CD8-positive, alpha-beta memory T cell (primary cell): ENCODE measurements around the gene NMT2. TPM values are rescaled to one million over a fixed set of nuclear protein-coding genes. Genes with fewer than 3 reads are reported as not detected.

Source experiments
- CTCF ChIA-PET: fragments of 350-600 bp; sonication (Branson Sonifier 250); formaldehyde crosslinking; loops from one replicate; lab custom pipeline; 2021; ENCODE audit warnings: antibody characterized with exemption; lab: Charles Lee
- POLR2A ChIA-PET: fragments of 350-600 bp; sonication (Branson Sonifier 250); formaldehyde crosslinking; loops from one replicate; lab custom pipeline; 2021; ENCODE audit warnings: antibody characterized with exemption; lab: Charles Lee
- DNase-seq, 5 donors: peaks; one replicate each; pipeline versions ENCODE4 v3.0.0 to v3.0.0-alpha.2; 2020 to 2022; ENCODE audit warnings: mixed read lengths in 1 of 5
- H3K27ac ChIP-seq: one replicate; pipeline ENCODE4 v1.7.0; 2013; ENCODE audit warnings: low read depth, mild to moderate bottlenecking, low read length, moderate library complexity
- H3K27me3 ChIP-seq: 2 replicates; pipeline ENCODE4 v1.7.0; 2013; ENCODE audit warnings: low read length, mild to moderate bottlenecking; ENCODE audit not compliant: insufficient read depth, poor library complexity, severe bottlenecking
- H3K36me3 ChIP-seq: 2 replicates; pipeline ENCODE4 v1.7.0; 2013; ENCODE audit warnings: mild to moderate bottlenecking, low read length, moderate library complexity; ENCODE audit not compliant: insufficient read depth
- H3K4me1 ChIP-seq: 2 replicates; pipeline ENCODE4 v1.7.0; 2013; ENCODE audit warnings: mild to moderate bottlenecking, low read length, moderate library complexity; ENCODE audit not compliant: insufficient read depth
- H3K4me3 ChIP-seq: 2 replicates; pipeline ENCODE4 v1.7.0; 2013; ENCODE audit warnings: mild to moderate bottlenecking, low read length
- H3K9me3 ChIP-seq: 2 replicates; pipeline ENCODE4 v1.7.0; 2013; ENCODE audit warnings: mild to moderate bottlenecking, low read length
- H3K27ac Mint-ChIP-seq, 8 donors: one replicate each; pipeline ENCODE4 v1.8.0; 2020 to 2021; ENCODE audit warnings: mixed read lengths in 8 of 8, mild to moderate bottlenecking in 6 of 8, inconsistent platforms in 3 of 8, moderate library complexity in 3 of 8
- H3K27me3 Mint-ChIP-seq, 2 donors: one replicate each; pipeline ENCODE4 v1.8.0; 2020 to 2021; ENCODE audit warnings: mixed read lengths in 2 of 2, mild to moderate bottlenecking in 1 of 2, moderate library complexity in 1 of 2
- H3K36me3 Mint-ChIP-seq, 3 donors: one replicate each; pipeline ENCODE4 v1.8.0; 2020 to 2021; ENCODE audit warnings: mixed read lengths in 3 of 3, inconsistent platforms in 1 of 3, mild to moderate bottlenecking in 1 of 3
- H3K4me1 Mint-ChIP-seq, 3 donors: one replicate each; pipeline ENCODE4 v1.8.0; 2020 to 2021; ENCODE audit warnings: mixed read lengths in 3 of 3, inconsistent platforms in 1 of 3, mild to moderate bottlenecking in 1 of 3
- H3K4me3 Mint-ChIP-seq, 7 donors: one replicate each; pipeline ENCODE4 v1.8.0; 2020 to 2021; ENCODE audit warnings: mixed read lengths in 7 of 7, mild to moderate bottlenecking in 6 of 7, moderate library complexity in 4 of 7, inconsistent platforms in 2 of 7
- H3K9me3 Mint-ChIP-seq, 5 donors: one replicate each; pipeline ENCODE4 v1.8.0; 2020 to 2022; ENCODE audit warnings: mixed read lengths in 5 of 5, mild to moderate bottlenecking in 3 of 5, moderate library complexity in 2 of 5, inconsistent platforms in 1 of 5
- polyA plus RNA-seq: library from polyadenylated mRNA; unstranded; fragments of 300-500 nt; fragmentation: Illumina TruSeq; gene quantifications from one replicate; pipeline ENCODE4 v1.2.3, GENCODE V29; 2021
- total RNA-seq, 2 experiments: library from RNA; stranded (reverse); gene quantifications; one replicate each; pipeline ENCODE4 v1.2.3, GENCODE V29; 2021

NMT2 gene
- total and polyA plus RNA-seq, 3 experiments from 2014 or later: 16.1 to 36.6 (median 16.8) TPM

- Histone ChIP-seq H3K4me1 (peaks cover 22% of the 10 kb centered on the region), H3K27me3 (no peaks in the 10 kb centered on the region), H3K9me3 (no peaks in the 10 kb centered on the region), H3K4me3 (no peak overlapping the region), H3K27ac (no peak overlapping the region), H3K36me3 (no peaks in the 10 kb centered on the region)
- H3K9me3 Mint-ChIP-seq: no peaks in the 10 kb centered on the region
- DNase-seq: no peak
- CTCF ChIA-PET: interaction anchor here (1.2 kb wide), 1 partner anchor 44 kb away, joined by 3 read pairs; no protein-coding TSS in a partner anchor
- peaks cover 40 to 65% (median 49%) of the 10 kb centered on the region in 3 donors for H3K4me1 Mint-ChIP-seq
- peaks cover 0 to 20% (median 3%) of the 10 kb centered on the region in 3 donors for H3K36me3 Mint-ChIP-seq
- H3K27me3 Mint-ChIP-seq: no peaks in the 10 kb centered on the region
- H3K4me3 Mint-ChIP-seq: peak overlapping the region in 1 of 7 donors; percentile 19
- H3K27ac Mint-ChIP-seq: peak overlapping the region in 1 of 8 donors; percentile 82
- POLR2A ChIA-PET: no interaction called here
These were observed 17.9 kb downstream of the NMT2 start for GRCh38 chr10:15150563-15150962.

GRCh38 chr10:15149042-15149771 lies 19.3 kb downstream of the NMT2 start:
- Histone ChIP-seq H3K9me3 (no peaks in the 10 kb centered on the region), H3K36me3 (no peaks in the 10 kb centered on the region), H3K27ac (no peak overlapping the region), H3K27me3 (no peaks in the 10 kb centered on the region), H3K4me3 (no peak overlapping the region), H3K4me1 (peaks cover 22% of the 10 kb centered on the region)
- H3K27ac Mint-ChIP-seq: no peak overlapping the region
- peaks cover 0 to 9% (median 3%) of the 10 kb centered on the region in 3 donors for H3K36me3 Mint-ChIP-seq
- peaks cover 0 to under 1% of the 10 kb centered on the region in 2 donors for H3K27me3 Mint-ChIP-seq
- ChIA-PET POLR2A (no interaction called here), CTCF (interaction anchor here (1.3 kb wide), 1 partner anchor 18 kb away, joined by 3 read pairs; no protein-coding TSS in a partner anchor)
- no peak overlapping the region for H3K4me3 Mint-ChIP-seq
- H3K9me3 Mint-ChIP-seq: no peaks in the 10 kb centered on the region
- DNase-seq: no peak
- H3K4me1 Mint-ChIP-seq: peaks cover 43 to 63% (median 54%) of the 10 kb centered on the region in 3 donors

- no peak for DNase-seq
- H3K9me3 ChIP-seq: no peaks in the 10 kb centered on the region
- POLR2A ChIA-PET: interaction anchor here (0.6 kb wide), 3 partner anchors 35 to 110 kb away, joined by 4 to 7 read pairs (median 4); no protein-coding TSS in a partner anchor
- H3K27me3 ChIP-seq: no peaks in the 10 kb centered on the region
- no peak overlapping the region for H3K27ac Mint-ChIP-seq
- H3K27ac ChIP-seq: no peak overlapping the region
- no peak overlapping the region for H3K4me3 Mint-ChIP-seq
- no peak overlapping the region for H3K4me3 ChIP-seq
- H3K9me3 Mint-ChIP-seq: no peaks in the 10 kb centered on the region
- peaks cover 0 to 5% (median 0%) of the 10 kb centered on the region in 3 donors for H3K36me3 Mint-ChIP-seq
- CTCF ChIA-PET: interaction anchor here (1.3 kb wide), 1 partner anchor 16 kb away, joined by 3 read pairs; no protein-coding TSS in a partner anchor
- peaks cover 22% of the 10 kb centered on the region for H3K4me1 ChIP-seq
- H3K4me1 Mint-ChIP-seq: peaks cover 43 to 65% (median 56%) of the 10 kb centered on the region in 3 donors
- H3K27me3 Mint-ChIP-seq: peaks cover 0 to 2% of the 10 kb centered on the region in 2 donors
- H3K36me3 ChIP-seq: no peaks in the 10 kb centered on the region
These were observed 20.7 kb downstream of the NMT2 start for GRCh38 chr10:15147594-15148392.

- Mint-ChIP-seq H3K4me1 (peaks cover 42 to 66% (median 57%) of the 10 kb centered on the region in 3 donors), H3K36me3 (peaks cover 0 to 8% (median under 1%) of the 10 kb centered on the region in 3 donors), H3K27me3 (peaks cover 0 to 2% of the 10 kb centered on the region in 2 donors), H3K4me3 (peak overlapping the region in 2 of 7 donors; percentile 24 to 25), H3K9me3 (no peaks in the 10 kb centered on the region), H3K27ac (peak overlapping the region in 3 of 8 donors; percentile 21 to 70 (median 42))
- DNase-seq: no peak
- Histone ChIP-seq H3K4me3 (no peak overlapping the region), H3K27ac (no peak overlapping the region), H3K36me3 (no peaks in the 10 kb centered on the region), H3K27me3 (no peaks in the 10 kb centered on the region), H3K9me3 (no peaks in the 10 kb centered on the region), H3K4me1 (peaks cover 28% of the 10 kb centered on the region)
- CTCF ChIA-PET: interaction anchor here (1.3 kb wide), 1 partner anchor 20 kb away, joined by 3 read pairs; no protein-coding TSS in a partner anchor
- POLR2A ChIA-PET: no interaction called here
These were observed 22.1 kb downstream of the NMT2 start for GRCh38 chr10:15146366-15146765.

GRCh38 chr10:15144788-15145187 lies 23.7 kb downstream of the NMT2 start:
- ChIA-PET CTCF (interaction anchor here (1.5 kb wide), 1 partner anchor 65 kb away, joined by 5 read pairs; no protein-coding TSS in a partner anchor), POLR2A (no interaction called here)
- no peak for DNase-seq
- Histone ChIP-seq H3K9me3 (no peaks in the 10 kb centered on the region), H3K4me3 (no peak overlapping the region), H3K4me1 (peaks cover 29% of the 10 kb centered on the region), H3K27ac (no peak overlapping the region), H3K36me3 (no peaks in the 10 kb centered on the region), H3K27me3 (no peaks in the 10 kb centered on the region)
- Mint-ChIP-seq H3K36me3 (peaks cover 0 to 20% (median 4%) of the 10 kb centered on the region in 3 donors), H3K4me3 (no peak overlapping the region), H3K27ac (peak overlapping the region in 1 of 8 donors; percentile 37), H3K9me3 (no peaks in the 10 kb centered on the region), H3K4me1 (peaks cover 35 to 61% (median 58%) of the 10 kb centered on the region in 3 donors), H3K27me3 (peaks cover 0 to 2% of the 10 kb centered on the region in 2 donors)

- Mint-ChIP-seq H3K36me3 (peaks cover 0 to 51% (median 15%) of the 10 kb centered on the region in 3 donors), H3K27me3 (peaks cover 0 to 2% of the 10 kb centered on the region in 2 donors), H3K9me3 (no peaks in the 10 kb centered on the region), H3K27ac (peak overlapping the region in 7 of 8 donors; percentile 17 to 87 (median 39)), H3K4me1 (peaks cover 31 to 53% (median 50%) of the 10 kb centered on the region in 3 donors), H3K4me3 (peak overlapping the region in 3 of 7 donors; percentile 24 to 38 (median 29))
- no peak overlapping the region for H3K4me3 ChIP-seq
- no peaks in the 10 kb centered on the region for H3K9me3 ChIP-seq
- H3K4me1 ChIP-seq: peaks cover 24% of the 10 kb centered on the region
- no peaks in the 10 kb centered on the region for H3K27me3 ChIP-seq
- ChIA-PET CTCF (no interaction called here), POLR2A (no interaction called here)
- peaks cover 8% of the 10 kb centered on the region for H3K36me3 ChIP-seq
- DNase-seq: no peak
- H3K27ac ChIP-seq: no peak overlapping the region
These were observed 27.1 kb downstream of the NMT2 start for GRCh38 chr10:15141136-15142054.

GRCh38 chr10:15140698-15141097 lies 27.8 kb downstream of the NMT2 start:
- Histone ChIP-seq H3K9me3 (no peaks in the 10 kb centered on the region), H3K27ac (no peak overlapping the region), H3K36me3 (peaks cover 8% of the 10 kb centered on the region), H3K27me3 (no peaks in the 10 kb centered on the region), H3K4me1 (peaks cover 20% of the 10 kb centered on the region), H3K4me3 (no peak overlapping the region)
- peaks cover 25 to 46% (median 43%) of the 10 kb centered on the region in 3 donors for H3K4me1 Mint-ChIP-seq
- POLR2A ChIA-PET: no interaction called here
- H3K9me3 Mint-ChIP-seq: no peaks in the 10 kb centered on the region
- H3K36me3 Mint-ChIP-seq: peaks cover 0 to 56% (median 15%) of the 10 kb centered on the region in 3 donors
- DNase-seq: no peak
- peaks cover 0 to 2% of the 10 kb centered on the region in 2 donors for H3K27me3 Mint-ChIP-seq
- no peak overlapping the region for H3K4me3 Mint-ChIP-seq
- CTCF ChIA-PET: no interaction called here
- H3K27ac Mint-ChIP-seq: peak overlapping the region in 2 of 8 donors; percentile 17 to 87
